ENCODE data around the gene DPH6. TPM values are rescaled to one million over a fixed set of nuclear protein-coding genes. Genes with fewer than 3 reads are reported as not detected.

DPH6 gene
- total RNA-seq, 4 donors from 2014 or later = 15.9 to 44.1 (median 26.1) TPM

DNA sequence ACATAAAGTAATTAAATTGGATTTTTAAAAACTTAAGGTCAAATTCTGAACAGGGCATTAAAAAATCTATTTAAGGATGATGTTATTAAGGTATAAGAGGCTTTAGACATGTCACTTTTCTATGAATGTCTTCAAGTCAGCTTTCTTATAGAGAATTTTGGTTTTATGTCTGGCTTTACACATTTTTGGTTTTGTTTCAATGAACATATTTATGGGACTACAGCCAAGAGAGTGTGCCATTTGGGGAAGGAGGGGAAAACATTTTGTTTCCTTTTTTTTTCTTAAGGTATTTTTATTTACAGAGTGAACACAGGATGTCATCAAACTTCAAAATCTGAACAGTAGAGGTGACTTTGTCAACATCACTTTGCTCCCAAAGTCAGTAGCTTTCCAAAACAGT lies 222.8 kb downstream of the DPH6 start:
- H3K27me3 ChIP-seq = no peaks in the 10 kb centered on the region
- no peaks in the 10 kb centered on the region for H3K36me3 ChIP-seq
- no peak overlapping the region for H3K27ac ChIP-seq
- no peaks in the 10 kb centered on the region for H3K9me3 ChIP-seq
- H3K4me3 ChIP-seq = no peak overlapping the region
- TF ChIP-seq, protein P1, sequence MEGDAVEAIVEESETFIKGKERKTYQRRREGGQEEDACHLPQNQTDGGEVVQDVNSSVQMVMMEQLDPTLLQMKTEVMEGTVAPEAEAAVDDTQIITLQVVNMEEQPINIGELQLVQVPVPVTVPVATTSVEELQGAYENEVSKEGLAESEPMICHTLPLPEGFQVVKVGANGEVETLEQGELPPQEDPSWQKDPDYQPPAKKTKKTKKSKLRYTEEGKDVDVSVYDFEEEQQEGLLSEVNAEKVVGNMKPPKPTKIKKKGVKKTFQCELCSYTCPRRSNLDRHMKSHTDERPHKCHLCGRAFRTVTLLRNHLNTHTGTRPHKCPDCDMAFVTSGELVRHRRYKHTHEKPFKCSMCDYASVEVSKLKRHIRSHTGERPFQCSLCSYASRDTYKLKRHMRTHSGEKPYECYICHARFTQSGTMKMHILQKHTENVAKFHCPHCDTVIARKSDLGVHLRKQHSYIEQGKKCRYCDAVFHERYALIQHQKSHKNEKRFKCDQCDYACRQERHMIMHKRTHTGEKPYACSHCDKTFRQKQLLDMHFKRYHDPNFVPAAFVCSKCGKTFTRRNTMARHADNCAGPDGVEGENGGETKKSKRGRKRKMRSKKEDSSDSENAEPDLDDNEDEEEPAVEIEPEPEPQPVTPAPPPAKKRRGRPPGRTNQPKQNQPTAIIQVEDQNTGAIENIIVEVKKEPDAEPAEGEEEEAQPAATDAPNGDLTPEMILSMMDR (IDR thresholded peaks at IDR 0.05 in 4 of 5, conservative IDR thresholded peaks at IDR 0.05 in 1 of 5) = no peak
- TF ChIP-seq POLR2A (IDR thresholded peaks at IDR 0.05) = no peak
- intact Hi-C loops (cut with DNase I; ENCODE audit: low total_unique reads) (no loop called here), in situ Hi-C loops (cut with MboI; ENCODE audit: low sequenced_read_pairs in 4 of 4) (no loop called here)
- H3K4me1 ChIP-seq = peaks cover 0 to 4% of the 10 kb centered on the region in 2 donors
- DNase-seq (no peak), ATAC-seq (no peak)

DNA sequence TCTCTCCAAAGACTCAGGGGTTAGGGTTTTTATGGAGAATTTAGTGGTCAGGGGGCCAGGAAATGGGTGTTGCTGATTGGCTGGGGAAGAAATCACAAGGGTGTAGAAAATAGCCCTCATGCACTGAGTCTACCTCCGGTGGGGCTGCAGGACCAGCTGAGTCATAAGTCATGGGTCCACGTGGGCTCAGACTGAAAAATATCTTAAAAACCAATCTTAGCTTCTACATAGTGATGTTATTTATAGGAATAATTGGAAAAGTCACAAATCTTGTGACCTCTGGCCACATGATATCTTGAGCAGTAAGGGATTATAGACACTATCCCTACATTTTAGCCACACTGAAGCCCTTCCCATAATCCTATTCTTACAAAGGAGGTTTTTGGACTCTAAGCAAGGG lies 224.0 kb downstream of the DPH6 start:
- no peak overlapping the region for H3K27ac ChIP-seq
- TF ChIP-seq, protein P1 (IDR thresholded peaks at IDR 0.05 in 4 of 5, conservative IDR thresholded peaks at IDR 0.05 in 1 of 5) = no peak
- TF ChIP-seq POLR2A (IDR thresholded peaks at IDR 0.05) = no peak
- H3K27me3 ChIP-seq = no peaks in the 10 kb centered on the region
- in situ Hi-C loops (cut with MboI; ENCODE audit: low sequenced_read_pairs in 4 of 4) = no loop called here
- H3K9me3 ChIP-seq = no peaks in the 10 kb centered on the region
- peaks cover 0 to 4% of the 10 kb centered on the region in 2 donors for H3K4me1 ChIP-seq
- no peak overlapping the region for H3K4me3 ChIP-seq
- no peak for ATAC-seq
- DNase-seq = no peak
- intact Hi-C loops (cut with DNase I; ENCODE audit: low total_unique reads) = no loop called here
- no peaks in the 10 kb centered on the region for H3K36me3 ChIP-seq

DNA sequence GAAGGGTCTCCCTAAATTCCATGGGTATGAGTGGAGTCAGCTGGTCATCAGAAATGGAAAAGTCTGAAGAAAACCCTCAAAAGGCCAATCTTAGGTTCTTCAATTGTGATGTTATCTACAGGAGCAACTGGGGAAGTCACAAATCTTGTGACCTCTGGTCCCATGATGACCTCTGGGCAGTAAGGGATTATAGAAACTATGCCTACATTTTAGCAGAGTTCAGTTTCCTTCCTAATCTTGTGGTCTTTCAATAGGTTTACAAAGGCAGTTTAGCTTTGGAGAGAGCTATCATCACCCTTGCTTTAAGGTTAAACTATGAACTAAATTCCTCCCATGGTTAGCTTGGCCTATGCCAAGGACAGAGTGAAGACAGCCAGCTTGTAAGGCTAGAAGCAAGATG lies 225.1 kb downstream of the DPH6 start:
- ATAC-seq (no peak), DNase-seq (no peak)
- H3K4me3 ChIP-seq = no peak overlapping the region
- H3K27ac ChIP-seq = no peak overlapping the region
- no peaks in the 10 kb centered on the region for H3K9me3 ChIP-seq
- in situ Hi-C loops (cut with MboI; ENCODE audit: low sequenced_read_pairs in 4 of 4) (no loop called here), intact Hi-C loops (cut with DNase I; ENCODE audit: low total_unique reads) (no loop called here)
- H3K27me3 ChIP-seq = no peaks in the 10 kb centered on the region
- no peaks in the 10 kb centered on the region for H3K36me3 ChIP-seq
- peaks cover 0 to 4% of the 10 kb centered on the region in 2 donors for H3K4me1 ChIP-seq
- TF ChIP-seq, protein P1 (IDR thresholded peaks at IDR 0.05 in 4 of 5, conservative IDR thresholded peaks at IDR 0.05 in 1 of 5) = no peak
- no peak for TF ChIP-seq POLR2A (IDR thresholded peaks at IDR 0.05)

Small RNA genes lying within 50 kb of the gene (microRNA-seq; reads per million reads assigned to microRNA genes)
- 0 reads per million in 2 donors for gene MIR3942 (ENCODE audit: borderline replicate concordance in 2 of 2)
